Gastrocnemius medialis (tissue), 4 donors: ENCODE measurements around the gene RMC1.

Experiments used
- POLR2A ChIP-seq, 2 donors: fragments of 450-650 bp; IDR thresholded peaks; one replicate each; pipeline ENCODE4 v1.6.1; 2017; ENCODE audit warnings: antibody characterized with exemption in 2 of 2, mild to moderate bottlenecking in 2 of 2, moderate library complexity in 2 of 2
- TF ChIP-seq, protein P1 (sequence below), 5 experiments: fragments of 450-650 bp in 3 of 5; fragments of 200-600 bp in 2 of 5; sonication (generic) in 2 of 5; IDR thresholded peaks in 4 of 5; conservative IDR thresholded peaks in 1 of 5; 1 replicate in 4 of 5; 2 replicates in 1 of 5; pipeline ENCODE4 v1.5.1; 2016 to 2019; ENCODE audit warnings: antibody characterized with exemption in 5 of 5, mild to moderate bottlenecking in 3 of 5, moderate library complexity in 3 of 5

DNA sequence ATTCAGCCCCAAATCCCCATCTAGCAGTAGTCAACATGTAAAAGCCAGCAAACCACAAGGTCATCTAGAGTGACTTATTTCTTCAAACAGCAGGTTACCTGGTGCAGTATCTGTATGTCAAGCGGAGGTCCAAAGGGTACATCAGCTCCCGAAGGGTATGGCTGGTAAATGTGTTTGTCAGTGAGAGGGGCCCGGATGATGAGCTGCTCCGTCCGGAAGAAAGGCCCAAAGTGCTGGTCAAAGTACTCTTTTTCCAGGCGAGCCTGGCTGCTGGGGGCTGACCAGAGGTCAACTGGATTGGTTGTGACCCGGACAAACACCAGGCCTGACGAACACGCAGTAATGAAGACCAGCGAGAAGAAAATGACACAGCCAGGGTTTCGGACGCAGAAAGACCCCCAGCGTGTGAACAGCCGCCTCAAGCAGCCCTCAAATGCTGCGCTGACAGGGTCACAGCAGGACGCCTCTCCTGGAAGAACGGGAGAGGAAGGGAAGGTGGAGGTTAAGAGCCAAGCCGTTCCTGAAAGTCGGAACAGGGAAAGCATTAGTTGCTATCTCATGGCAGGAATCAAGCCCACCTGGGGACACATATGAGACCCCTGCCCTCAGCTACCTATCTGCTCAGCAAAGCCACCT is 53.0 kb downstream of the RMC1 start:
- TF ChIP-seq, protein P1, sequence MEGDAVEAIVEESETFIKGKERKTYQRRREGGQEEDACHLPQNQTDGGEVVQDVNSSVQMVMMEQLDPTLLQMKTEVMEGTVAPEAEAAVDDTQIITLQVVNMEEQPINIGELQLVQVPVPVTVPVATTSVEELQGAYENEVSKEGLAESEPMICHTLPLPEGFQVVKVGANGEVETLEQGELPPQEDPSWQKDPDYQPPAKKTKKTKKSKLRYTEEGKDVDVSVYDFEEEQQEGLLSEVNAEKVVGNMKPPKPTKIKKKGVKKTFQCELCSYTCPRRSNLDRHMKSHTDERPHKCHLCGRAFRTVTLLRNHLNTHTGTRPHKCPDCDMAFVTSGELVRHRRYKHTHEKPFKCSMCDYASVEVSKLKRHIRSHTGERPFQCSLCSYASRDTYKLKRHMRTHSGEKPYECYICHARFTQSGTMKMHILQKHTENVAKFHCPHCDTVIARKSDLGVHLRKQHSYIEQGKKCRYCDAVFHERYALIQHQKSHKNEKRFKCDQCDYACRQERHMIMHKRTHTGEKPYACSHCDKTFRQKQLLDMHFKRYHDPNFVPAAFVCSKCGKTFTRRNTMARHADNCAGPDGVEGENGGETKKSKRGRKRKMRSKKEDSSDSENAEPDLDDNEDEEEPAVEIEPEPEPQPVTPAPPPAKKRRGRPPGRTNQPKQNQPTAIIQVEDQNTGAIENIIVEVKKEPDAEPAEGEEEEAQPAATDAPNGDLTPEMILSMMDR (IDR thresholded peaks at IDR 0.05 in 4 of 5, conservative IDR thresholded peaks at IDR 0.05 in 1 of 5): no peak
- TF ChIP-seq POLR2A (IDR thresholded peaks at IDR 0.05): no peak
